CD14-positive monocyte (primary cell): ENCODE data around the gene MIB1. TPM values are rescaled to one million over a fixed set of nuclear protein-coding genes. Genes with fewer than 3 reads are reported as not detected.

Source experiments
- DNase-seq, 3 donors: peaks; one replicate each; pipeline ENCODE4 v3.0.0-alpha.2; 2011 to 2022
- H2AFZ ChIP-seq: 2 replicates; pipeline ENCODE4 v1.6.0; 2012; ENCODE audit warnings: mild to moderate bottlenecking, low read depth, low read length, inconsistent platforms; ENCODE audit not compliant: insufficient read depth, poor library complexity, severe bottlenecking
- H3K27ac ChIP-seq, 2 donors: 1 replicate in 1 of 2; 2 replicates in 1 of 2; pipeline ENCODE4 v1.5.1; 2012 to 2013; ENCODE audit warnings: low read length in 2 of 2, control low read depth in 1 of 2, inconsistent platforms in 1 of 2, low read depth in 1 of 2, mild to moderate bottlenecking in 1 of 2
- H3K27me3 ChIP-seq, 2 donors: one replicate each; pipeline versions ENCODE4 v1.6.0 to v1.6.1; 2011 to 2013; ENCODE audit warnings: low read length in 2 of 2; ENCODE audit not compliant: control insufficient read depth in 2 of 2, insufficient read depth in 2 of 2
- H3K36me3 ChIP-seq, 2 donors: replicated peaks in 1 of 2; 1 replicate in 1 of 2; 2 replicates in 1 of 2; pipeline versions ENCODE4 v1.5.1 to v1.6.1; 2012 to 2013; ENCODE audit warnings: low read length in 2 of 2, control low read depth in 1 of 2, inconsistent platforms in 1 of 2, mild to moderate bottlenecking in 1 of 2; ENCODE audit not compliant: insufficient read depth in 2 of 2, control insufficient read depth in 1 of 2
- H3K4me1 ChIP-seq, 2 donors: 1 replicate in 1 of 2; 2 replicates in 1 of 2; pipeline versions ENCODE4 v1.5.1 to v1.6.1; 2012 to 2013; ENCODE audit warnings: low read length in 2 of 2, control low read depth in 1 of 2, inconsistent platforms in 1 of 2, mild to moderate bottlenecking in 1 of 2, moderate library complexity in 1 of 2; ENCODE audit not compliant: insufficient read depth in 2 of 2, control insufficient read depth in 1 of 2
- H3K4me2 ChIP-seq: replicated peaks from 2 replicates; pipeline ENCODE3; 2012; ENCODE audit warnings: low read length, moderate library complexity, mild to moderate bottlenecking; ENCODE audit not compliant: poor library complexity, severe bottlenecking; ENCODE audit errors: extremely low read depth
- H3K4me3 ChIP-seq, 3 experiments: fragments of 200-600 bp in 1 of 3; sonication (generic) in 1 of 3; replicated peaks in 1 of 3; 1 replicate in 2 of 3; 2 replicates in 1 of 3; pipeline ENCODE4 v1.5.1; 2011 to 2013; ENCODE audit warnings: low read length in 3 of 3, mild to moderate bottlenecking in 3 of 3, control low read depth in 2 of 3, low read depth in 2 of 3, inconsistent platforms in 1 of 3, moderate library complexity in 1 of 3
- H3K79me2 ChIP-seq: 2 replicates; pipeline ENCODE4 v1.6.0; 2012; ENCODE audit warnings: mild to moderate bottlenecking, control low read depth, inconsistent platforms, low read length, moderate library complexity; ENCODE audit not compliant: insufficient read depth
- H3K9ac ChIP-seq: 2 replicates; pipeline ENCODE4 v1.6.0; 2017; ENCODE audit warnings: low read length, mild to moderate bottlenecking; ENCODE audit not compliant: insufficient read depth, poor library complexity, severe bottlenecking
- H3K9me3 ChIP-seq, 2 donors: replicated peaks in 1 of 2; 1 replicate in 1 of 2; 2 replicates in 1 of 2; pipeline versions ENCODE4 v1.5.1 to v1.6.1; 2012 to 2013; ENCODE audit warnings: low read length in 2 of 2, control low read depth in 1 of 2; ENCODE audit not compliant: control insufficient read depth in 1 of 2, insufficient read depth in 1 of 2
- H4K20me1 ChIP-seq: 2 replicates; pipeline ENCODE4 v1.6.0; 2012; ENCODE audit warnings: mild to moderate bottlenecking, low read length, control low read depth, moderate library complexity; ENCODE audit not compliant: insufficient read depth
- H3K27ac Mint-ChIP-seq, 7 donors: one replicate each; pipeline ENCODE4 v1.8.0; 2020; ENCODE audit warnings: mild to moderate bottlenecking in 7 of 7, mixed read lengths in 7 of 7, moderate library complexity in 6 of 7, inconsistent platforms in 2 of 7
- H3K27me3 Mint-ChIP-seq, 3 donors: one replicate each; pipeline ENCODE4 v1.8.0; 2021 to 2022; ENCODE audit warnings: low read depth in 3 of 3, mild to moderate bottlenecking in 3 of 3, mixed read lengths in 3 of 3, moderate library complexity in 3 of 3, inconsistent platforms in 1 of 3
- H3K36me3 Mint-ChIP-seq, 2 donors: one replicate each; pipeline ENCODE4 v1.8.0; 2020; ENCODE audit warnings: mixed read lengths in 2 of 2, inconsistent platforms in 1 of 2, mild to moderate bottlenecking in 1 of 2
- H3K4me1 Mint-ChIP-seq: one replicate; pipeline ENCODE4 v1.8.0; 2020; ENCODE audit warnings: mild to moderate bottlenecking, mixed read lengths
- H3K4me3 Mint-ChIP-seq, 2 donors: one replicate each; pipeline ENCODE4 v1.8.0; 2020; ENCODE audit warnings: mild to moderate bottlenecking in 2 of 2, mixed read lengths in 2 of 2, moderate library complexity in 1 of 2
- H3K9me3 Mint-ChIP-seq, 7 donors: one replicate each; pipeline ENCODE4 v1.8.0; 2020 to 2022; ENCODE audit warnings: mixed read lengths in 7 of 7, mild to moderate bottlenecking in 6 of 7, moderate library complexity in 6 of 7, inconsistent platforms in 2 of 7
- CTCF ChIP-seq: fragments of 200-600 bp; IDR thresholded peaks from one replicate; pipeline ENCODE4 v1.8.0; 2022; ENCODE audit warnings: antibody characterized with exemption, mild to moderate bottlenecking
- WGBS: methylation state at CpG from one replicate; pipeline ENCODE4 v1.1.5; 2013; ENCODE audit warnings: missing lambda C conversion rate; ENCODE audit not compliant: insufficient coverage; 5-methylcytosine and 5-hydroxymethylcytosine counted together
- intact Hi-C, 2 donors: fragments of 100-400 bp; cut with micrococcal nuclease; formaldehyde crosslinking; loops; one replicate each; pipeline versions ENCODE4 v1.15.0 to v1.15.1; 2023
- polyA plus RNA-seq, 3 donors: library from polyadenylated mRNA; depleted of rRNA in 1 of 3; unstranded in 2 of 3; stranded (reverse) in 1 of 3; fragments of 300-500 nt in 2 of 3; fragments of >200 nt in 1 of 3; fragmentation: Illumina TruSeq in 2 of 3; gene quantifications; 1 replicate in 2 of 3; 2 replicates in 1 of 3; pipeline ENCODE4 v1.2.3, GENCODE V29; 2012 to 2021

MIB1 gene
- polyA plus RNA-seq, 3 donors = 5.7 to 8.5 (median 7.8) TPM

- Histone ChIP-seq H3K79me2 (peaks cover 56% of the 10 kb centered on the region), H3K27ac (peak overlapping the region in 1 of 2 donors; percentile 96)
Observed at GRCh38 chr18:21741562-21742314, 1.1 kb downstream of the MIB1 start.

More at GRCh38 chr18:21741562-21742314, 1.1 kb downstream of the MIB1 start:
- 0% methylated on average over 44 of the region's 49 CpGs for WGBS
- peak overlapping the region; percentile 85 to 89 for H3K4me3 Mint-ChIP-seq
- intact Hi-C loops = loop anchor here (2.0 to 5.0 kb wide), 4 partner anchors 37 to 139 kb away; partner anchors contain the start of genes ABHD3 (in 1 of the 2), ESCO1 (in 1 of the 2) and SNRPD1 (in 1 of the 2)
- H3K27me3 Mint-ChIP-seq = no peaks in the 10 kb centered on the region
- Histone ChIP-seq H3K4me2 (peak overlapping the region; percentile 98), H3K9me3 (no peaks in the 10 kb centered on the region), H4K20me1 (peaks cover 12% of the 10 kb centered on the region), H3K4me3 (peak overlapping the region; percentile 66 to 92 (median 89)), H3K27me3 (no peaks in the 10 kb centered on the region), H2AFZ (peak overlapping the region; percentile 96), H3K9ac (peak overlapping the region; percentile 97), H3K36me3 (no peaks in the 10 kb centered on the region), H3K4me1 (peaks cover 16 to 32% of the 10 kb centered on the region in 2 donors)
- TF ChIP-seq CTCF = no peak
- H3K9me3 Mint-ChIP-seq = peaks cover 2 to 6% (median 5%) of the 10 kb centered on the region in 7 donors
- peaks cover 32% of the 10 kb centered on the region for H3K4me1 Mint-ChIP-seq
- peak; percentile 13 to 38 (median 16) for DNase-seq
- H3K36me3 Mint-ChIP-seq = peaks cover 2% of the 10 kb centered on the region in 2 donors
- H3K27ac Mint-ChIP-seq = peak overlapping the region in 6 of 7 donors; percentile 6 to 76 (median 54)
